Measurements from ENCODE around the gene LYPD4.

GRCh38 chr19:41868989-41869300 lies 24.5 kb upstream of the LYPD4 start:
- TF ChIP-seq, protein P1, sequence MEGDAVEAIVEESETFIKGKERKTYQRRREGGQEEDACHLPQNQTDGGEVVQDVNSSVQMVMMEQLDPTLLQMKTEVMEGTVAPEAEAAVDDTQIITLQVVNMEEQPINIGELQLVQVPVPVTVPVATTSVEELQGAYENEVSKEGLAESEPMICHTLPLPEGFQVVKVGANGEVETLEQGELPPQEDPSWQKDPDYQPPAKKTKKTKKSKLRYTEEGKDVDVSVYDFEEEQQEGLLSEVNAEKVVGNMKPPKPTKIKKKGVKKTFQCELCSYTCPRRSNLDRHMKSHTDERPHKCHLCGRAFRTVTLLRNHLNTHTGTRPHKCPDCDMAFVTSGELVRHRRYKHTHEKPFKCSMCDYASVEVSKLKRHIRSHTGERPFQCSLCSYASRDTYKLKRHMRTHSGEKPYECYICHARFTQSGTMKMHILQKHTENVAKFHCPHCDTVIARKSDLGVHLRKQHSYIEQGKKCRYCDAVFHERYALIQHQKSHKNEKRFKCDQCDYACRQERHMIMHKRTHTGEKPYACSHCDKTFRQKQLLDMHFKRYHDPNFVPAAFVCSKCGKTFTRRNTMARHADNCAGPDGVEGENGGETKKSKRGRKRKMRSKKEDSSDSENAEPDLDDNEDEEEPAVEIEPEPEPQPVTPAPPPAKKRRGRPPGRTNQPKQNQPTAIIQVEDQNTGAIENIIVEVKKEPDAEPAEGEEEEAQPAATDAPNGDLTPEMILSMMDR (conservative IDR thresholded peaks at IDR 0.05; ENCODE audit: low read length) = no peak
- no peak for TF ChIP-seq EZH2phosphoT487 (IDR thresholded peaks at IDR 0.05; ENCODE audit: borderline replicate concordance, low read depth, low read length)

Measured in OCI-LY7 (cell line).